GM18907 (cell line): ENCODE results near the gene DBNL.

Source experiments
- ATAC-seq: cut with Tn5 transposase; IDR thresholded peaks from one replicate; pipeline ENCODE4 v1.9.1; 2021; ENCODE audit warnings: mild to moderate bottlenecking, moderate library complexity; ENCODE audit not compliant: unreplicated experiment

Gene DBNL

DNA sequence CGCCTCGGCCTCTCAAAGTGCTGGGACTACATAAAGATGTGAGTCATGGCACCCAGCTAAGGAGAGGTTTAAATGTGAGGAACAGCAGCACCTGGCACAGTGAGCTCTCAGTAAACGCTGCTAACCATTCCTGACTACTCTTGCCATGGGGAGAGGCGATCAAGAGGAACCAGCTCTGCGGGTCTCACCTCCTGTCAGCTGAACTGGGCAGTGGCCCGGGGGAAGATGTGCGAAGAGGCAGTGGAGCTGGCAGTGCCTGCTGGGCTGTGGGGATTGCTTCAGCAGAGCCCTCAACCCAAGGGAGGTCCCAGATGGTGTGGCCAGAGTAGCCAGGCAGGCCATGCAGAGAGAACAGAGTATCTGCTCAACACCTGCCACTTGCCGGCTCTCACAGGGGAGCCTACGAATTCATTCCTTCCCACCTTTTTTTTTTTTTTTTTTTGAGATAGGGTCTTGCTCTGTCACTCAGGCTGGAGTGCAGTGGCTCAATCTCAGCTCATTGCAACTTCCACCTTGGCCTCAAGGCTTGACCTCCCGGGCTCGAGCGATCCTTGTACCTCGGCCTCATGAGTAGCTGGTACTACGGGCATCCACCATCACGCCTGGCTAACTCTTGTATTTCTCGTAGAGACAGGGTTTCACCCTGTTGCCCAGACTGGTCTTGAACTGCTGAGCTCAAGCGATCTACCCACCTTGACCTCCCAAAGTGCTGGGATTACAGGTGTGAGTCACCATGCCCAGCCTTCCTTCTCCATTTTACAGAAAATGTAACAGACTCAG, 31.0 kb downstream of the DBNL start:
- ATAC-seq: no peak

DNA sequence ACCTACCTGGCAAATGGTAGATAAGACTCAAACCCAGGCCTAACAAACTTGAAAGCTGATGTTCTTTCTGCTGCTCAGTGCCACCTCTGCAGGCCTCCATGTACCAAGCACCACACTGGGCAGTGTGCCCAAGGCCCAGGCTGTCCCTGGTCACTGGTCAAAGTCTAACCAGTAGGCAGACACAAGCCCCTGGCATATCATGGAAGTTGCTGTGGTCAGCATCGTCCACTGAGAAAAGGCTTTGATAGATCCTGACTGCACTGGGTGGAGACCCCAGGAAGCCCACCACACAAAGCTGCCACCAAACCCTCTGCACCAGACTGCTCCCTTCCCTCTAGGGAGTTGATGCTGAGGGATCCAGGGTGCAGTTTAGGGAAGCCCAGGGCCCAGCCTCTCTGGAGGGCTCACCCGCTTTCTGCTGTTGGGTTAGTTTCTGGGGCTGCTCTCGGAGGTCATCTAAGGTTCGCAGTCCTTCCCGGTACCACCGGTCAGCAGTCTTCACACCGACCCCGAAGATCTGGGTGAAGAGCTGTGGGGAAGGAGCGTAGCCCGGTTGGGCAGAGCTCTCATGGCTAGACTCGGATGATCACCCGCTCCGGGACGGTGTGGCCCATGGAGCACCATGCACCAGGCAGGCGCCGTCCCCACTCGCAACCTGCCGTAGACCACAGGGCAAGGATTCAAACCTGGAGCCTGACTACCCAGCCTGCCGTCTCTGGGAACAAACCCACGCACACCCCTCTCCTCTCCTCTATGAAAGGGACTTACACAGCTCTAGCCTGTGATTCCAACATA, 31.8 kb downstream of the DBNL start:
- ATAC-seq: no peak

DNA sequence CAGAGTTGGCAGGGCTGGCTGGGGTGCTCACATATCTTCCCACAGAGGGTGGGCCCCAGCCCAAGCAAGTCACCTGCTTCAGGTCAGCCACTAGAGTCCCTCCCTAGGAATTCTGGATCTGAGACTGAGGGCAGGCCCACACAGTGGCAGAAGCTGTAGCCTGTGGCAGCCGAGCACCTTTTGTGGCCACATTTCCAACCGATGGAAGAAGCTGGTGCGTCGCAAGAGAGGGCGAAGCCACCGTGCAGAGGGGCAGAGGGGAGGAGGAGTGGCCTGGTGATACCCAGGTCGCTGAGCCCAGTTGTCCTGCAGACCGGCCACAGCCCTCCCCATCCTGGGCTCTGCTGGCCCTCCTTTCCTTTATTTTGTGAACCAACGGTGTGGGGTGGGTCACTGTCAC, 32.6 kb downstream of the DBNL start:
- ATAC-seq: no peak

DNA sequence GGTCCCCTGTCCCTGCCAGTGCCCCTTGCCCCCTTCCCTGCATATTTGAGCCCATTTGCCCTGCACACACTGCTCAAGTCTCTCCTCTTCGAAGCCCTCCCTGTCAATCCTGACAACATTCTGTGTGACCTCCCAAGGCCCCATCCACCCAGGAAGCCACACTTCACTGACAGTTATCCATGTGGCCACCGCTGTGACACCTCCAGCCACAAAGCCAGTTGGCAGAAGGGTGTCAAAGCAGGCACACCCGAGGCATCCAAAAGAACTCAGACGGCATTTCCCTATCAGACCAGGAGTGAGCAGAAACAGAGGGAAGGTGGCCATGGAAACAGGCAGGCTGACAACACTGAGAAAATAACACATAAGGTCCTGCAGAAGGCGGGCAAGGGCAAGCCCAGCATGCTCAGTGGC, 33.2 kb downstream of the DBNL start:
- ATAC-seq: no peak

DNA sequence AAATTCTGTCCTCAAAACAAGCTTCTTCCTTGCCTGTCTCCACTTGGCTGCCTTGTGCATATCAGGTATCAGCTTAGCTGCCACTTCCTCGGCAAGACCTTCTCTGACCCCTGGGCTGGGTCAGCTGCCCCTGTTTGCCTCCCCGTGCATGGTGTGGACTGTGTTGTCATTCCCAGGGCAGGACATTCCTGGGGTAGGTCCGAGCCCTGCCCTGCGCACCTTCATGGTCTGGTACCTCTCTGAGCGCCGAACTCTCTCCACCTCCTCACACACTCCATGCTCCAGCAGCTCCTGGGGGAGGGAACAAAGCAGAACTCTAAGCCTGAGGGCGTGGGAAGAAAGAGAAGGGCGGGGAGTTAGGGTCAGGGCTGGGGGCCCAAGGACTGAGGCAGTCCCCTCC, 34.0 kb downstream of the DBNL start:
- ATAC-seq: no peak

DNA sequence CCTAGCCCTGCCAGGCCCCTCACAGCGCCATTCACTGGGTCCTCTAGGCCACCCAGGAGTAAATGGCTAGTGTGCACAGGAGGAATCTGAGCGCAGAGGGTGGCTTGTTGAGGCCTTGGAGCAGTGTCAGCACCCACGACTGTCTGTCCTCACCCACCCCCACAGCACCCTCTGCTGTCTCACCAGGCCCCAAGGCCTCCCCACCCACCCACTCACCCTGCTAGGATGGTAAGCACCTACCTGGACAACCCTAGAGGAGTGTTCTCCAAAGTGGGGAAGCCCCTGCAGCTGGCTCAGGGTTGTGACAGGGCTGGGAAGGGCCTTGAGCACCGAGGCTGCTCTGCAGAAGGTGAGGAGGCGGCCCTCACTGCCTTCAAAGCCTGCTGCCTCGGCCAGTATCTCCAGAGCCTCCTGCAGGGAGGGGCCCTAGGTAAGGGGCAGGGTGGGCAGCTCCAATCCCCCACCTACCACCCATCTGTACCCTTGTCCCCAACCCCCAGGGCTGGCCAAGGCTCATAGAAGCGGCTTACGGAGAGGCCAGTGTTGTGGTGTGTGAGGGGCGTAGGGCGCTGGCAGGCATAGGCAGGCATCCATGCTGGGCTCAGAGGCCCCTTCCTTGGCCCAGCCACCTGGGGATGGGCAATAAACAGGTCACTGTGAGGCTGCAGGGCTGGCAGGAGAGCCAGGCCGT, 35.0 kb downstream of the DBNL start:
- ATAC-seq: no peak

DNA sequence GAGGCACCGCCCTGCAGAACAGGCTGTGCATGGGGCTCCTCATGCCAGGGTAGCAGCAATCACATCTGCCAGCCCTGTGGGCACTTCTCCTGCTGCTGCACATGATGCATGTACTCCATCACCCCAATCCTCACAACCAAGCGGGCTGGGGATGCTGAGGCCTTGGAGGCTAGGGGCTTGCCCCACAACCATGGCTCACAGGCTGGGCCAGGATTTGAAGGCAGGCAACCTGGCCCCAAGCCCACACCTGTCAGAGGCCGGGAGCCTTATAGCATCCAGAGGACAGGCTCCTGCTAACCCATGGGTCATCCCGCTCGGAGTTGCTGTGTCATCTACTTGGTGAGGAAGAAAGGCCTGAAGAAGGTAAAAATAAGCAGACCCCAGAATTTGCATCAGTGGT, 35.6 kb downstream of the DBNL start:
- no peak for ATAC-seq

DNA sequence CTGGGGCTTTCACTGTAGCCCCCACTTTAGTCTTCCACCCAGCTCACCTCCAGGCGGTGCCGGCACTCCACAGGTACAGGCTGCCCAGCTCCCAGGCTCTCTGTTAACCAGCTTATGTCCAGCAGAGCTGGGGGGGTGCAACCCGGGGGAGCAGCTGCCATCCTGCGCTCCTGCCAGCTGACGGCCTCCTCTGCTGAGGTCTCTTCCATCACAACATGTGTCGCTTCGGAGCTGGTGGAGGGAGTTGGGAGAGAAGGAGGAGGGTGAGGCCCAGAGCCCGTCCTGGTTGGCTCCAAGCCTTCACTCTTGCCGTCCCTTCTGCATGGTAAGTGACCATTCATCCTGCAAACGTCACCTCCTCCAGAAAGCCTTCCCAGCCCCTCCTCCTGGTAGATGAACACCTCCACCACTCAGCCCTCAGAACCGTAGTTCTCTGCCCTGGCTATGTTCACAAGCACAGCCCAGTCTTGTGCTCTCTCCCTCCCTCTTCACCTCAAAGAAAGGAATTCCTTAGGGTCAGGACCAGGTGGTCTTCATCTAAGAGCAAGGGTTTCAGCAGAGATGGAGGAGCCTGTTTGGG, 36.3 kb downstream of the DBNL start:
- ATAC-seq: no peak

DNA sequence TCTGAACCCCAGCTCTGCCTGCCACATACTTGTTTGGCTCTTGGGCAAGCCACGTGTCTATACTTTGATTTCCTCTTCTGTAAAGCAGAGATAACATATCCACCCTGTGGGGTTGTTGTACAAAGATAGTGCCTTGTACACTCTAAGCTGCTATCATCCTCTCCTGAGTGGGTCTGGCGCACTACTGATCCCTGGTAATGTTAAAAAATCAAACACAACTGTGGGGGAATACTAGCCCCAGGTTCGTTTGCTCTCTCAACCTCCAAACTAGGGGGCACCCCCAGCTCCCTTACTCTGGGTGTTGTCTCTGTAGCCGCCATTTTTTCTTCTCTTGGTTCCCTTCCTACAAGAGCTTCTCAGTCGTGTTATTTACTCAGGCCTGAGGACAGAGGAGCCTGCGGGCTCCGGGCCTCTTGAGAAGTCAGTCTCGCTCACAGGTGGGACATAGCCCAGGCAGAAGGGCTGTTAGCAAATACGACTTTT, 36.8 kb downstream of the DBNL start:
- no peak for ATAC-seq

DNA sequence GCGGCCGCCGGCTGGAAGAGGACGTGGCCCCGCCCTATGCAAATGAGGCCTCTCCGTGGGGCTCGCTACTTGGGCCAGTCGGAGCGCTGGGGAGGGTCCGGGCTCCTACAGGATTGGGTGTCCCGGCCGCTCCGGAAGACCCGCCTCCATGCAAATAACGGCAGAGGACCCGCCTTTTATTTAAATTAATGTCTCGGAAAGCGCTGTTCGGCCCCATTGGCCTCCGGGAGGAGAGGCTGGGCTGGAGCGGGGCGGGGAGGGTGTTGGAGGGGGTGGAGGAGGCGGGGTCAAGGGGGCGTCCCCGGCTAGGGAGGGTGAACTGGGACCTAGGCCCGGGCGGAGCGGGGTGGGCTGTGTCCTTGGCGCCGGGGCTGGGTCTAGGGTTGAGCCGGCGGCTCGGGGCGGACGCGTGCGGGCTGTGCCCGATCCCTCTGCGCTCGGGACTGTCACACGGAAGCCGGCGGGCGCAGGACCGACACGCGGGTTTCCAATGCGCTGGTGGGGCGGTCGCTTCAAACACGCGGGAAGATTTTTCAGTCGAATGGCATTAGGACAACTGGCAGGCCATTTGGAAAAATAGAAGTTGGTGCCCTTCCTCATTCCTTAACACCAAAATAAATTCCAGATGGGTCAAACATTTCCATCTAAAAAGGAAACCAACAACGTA, 38.2 kb downstream of the DBNL start:
- ATAC-seq: peak; percentile 90

DNA sequence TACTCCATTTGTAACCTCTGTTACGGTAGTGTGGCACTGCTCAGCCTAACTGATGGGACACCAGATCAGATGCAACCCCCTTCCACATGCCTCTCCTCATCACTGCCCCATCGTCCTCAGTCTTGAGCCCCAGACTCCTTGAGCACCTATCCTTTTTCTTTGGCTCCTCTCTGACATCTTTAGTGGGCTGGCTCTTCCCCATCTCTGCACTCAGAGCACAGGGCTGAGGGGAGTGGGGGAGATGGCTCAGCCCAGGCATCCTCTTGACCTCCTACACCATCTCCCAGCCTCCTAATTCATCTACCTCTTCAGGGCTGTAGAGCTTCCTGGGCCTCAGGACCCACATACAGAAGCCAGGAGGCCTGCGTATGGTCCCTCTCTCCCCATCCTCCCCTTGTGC, 39.3 kb downstream of the DBNL start:
- ATAC-seq: no peak

DNA sequence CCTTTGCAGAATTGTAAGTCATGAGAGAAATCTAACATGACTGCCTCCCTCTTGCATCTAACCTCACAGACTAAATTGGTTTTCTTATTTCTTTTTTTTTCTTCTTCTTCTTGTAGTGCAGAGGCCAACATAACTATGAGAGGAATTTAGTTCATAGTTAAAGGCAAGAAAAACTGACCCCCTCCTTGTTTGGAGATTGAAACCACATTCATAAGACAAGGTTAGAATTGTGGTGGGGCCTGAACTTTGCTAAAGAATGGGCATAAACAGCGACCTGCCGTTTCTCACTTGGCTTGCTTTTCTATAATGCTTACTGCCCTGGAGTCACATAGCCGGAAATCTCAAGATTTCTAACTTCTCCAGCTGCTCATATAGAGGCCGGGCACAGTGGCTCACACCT, 40.2 kb downstream of the DBNL start:
- ATAC-seq: no peak

DNA sequence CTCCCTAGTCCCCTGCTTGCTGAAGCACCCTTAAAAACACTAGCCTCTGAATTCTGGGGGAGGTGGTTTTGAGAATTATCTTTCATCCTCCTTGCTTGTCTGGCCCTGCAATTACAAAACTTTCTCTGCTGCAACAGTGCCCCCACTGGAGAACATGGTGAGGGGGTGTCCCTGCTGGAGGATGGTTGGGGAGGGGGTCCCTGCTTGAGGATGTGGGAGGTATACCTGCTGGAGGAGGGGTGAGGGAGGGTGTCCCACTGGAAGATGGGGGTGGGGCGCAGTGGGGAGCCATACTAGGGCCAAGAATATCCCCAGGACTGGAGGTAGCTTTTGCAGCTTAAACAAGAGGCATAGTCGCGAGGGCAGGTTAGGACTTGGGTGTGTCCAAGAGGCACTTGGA, 41.0 kb downstream of the DBNL start:
- ATAC-seq: no peak

DNA sequence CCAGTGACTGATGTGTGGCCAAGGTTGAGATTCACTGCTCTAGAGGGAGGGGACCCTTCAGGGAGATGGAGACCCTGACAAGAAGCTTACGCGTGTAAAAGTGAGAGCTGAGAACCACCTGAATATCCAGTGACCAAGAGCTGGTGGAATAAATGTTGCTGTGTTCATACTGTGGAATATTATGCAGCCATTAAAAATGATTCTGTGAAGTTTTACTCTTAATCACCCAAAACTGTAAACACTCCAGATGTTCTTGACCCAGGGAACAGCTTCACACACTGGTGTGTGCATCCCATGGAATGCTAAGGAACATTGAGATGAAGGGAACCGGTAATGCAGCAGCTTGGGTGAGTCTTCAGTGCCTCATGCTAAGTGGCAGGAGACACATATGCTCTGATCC, 42.1 kb downstream of the DBNL start:
- no peak for ATAC-seq

DNA sequence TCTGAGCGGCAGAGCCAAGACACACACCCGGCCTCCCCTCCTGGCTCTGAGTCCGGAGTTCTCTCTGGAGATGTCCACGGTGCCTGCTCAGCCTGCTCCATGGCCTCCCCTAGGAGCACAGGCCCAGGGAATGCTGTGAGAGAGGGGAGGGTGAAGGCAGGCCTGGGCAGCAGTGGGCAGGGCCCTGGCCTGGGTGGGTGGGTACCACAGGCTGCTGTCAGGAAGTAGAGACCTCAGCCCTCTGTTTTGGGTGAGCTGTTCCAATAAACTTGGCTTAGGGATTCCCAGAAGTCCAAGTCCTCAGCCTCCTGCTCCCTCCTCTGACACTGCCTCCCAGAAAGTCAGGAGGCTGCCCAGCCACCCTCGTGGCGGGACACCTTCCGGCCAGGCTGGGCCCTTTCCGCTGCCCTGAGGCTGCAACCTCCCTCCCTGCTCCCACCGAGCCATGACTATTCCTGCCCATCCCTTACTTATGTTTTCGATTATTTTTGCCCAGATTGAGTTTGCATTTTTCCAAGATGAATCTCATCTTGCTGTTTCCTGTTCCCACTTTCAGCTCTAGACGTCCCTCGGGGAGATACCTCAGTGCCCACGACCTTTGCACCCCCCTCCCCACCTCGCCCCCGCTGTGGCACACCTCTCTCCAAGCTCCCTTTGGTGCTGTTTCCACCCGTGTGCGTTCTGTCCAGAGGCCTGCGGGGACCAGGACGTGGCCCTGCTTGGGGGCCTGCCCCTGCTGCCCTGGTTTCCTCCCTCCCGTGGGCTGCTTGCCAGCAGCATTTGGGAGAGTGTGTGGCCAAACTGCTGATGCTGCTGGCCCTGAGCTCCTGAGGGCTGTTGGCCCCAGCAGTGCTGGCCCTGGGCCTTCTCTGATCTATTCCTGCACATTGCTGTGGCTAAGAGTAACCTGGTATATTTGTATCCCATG, 43.7 kb downstream of the DBNL start:
- ATAC-seq: no peak

DNA sequence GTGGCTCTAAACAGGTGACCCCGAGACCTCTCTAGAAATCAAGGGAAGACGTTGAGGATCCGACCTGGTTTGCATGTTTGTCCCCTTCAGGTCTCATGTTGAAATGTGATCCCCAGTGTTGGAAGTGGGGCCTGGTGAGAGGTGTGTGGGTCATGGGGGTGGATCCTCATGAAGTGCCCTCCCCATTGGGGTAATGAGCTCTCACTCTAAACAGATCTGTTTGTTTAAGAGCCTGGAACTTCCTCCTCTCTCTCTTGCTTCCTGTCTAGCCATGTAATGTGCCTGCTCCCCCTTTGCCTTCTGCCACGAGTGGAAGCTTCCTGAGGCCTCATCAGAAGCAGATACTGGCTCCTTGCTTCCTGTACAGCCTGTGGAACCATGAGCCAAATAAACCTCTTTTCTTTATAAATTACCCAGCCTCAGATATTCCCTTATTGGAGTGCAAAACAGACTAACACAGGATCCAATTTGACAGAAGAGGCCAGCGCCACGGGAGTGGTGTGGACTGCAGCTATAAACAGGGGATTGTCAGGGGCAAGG, 48.7 kb downstream of the DBNL start:
- ATAC-seq: no peak

DNA sequence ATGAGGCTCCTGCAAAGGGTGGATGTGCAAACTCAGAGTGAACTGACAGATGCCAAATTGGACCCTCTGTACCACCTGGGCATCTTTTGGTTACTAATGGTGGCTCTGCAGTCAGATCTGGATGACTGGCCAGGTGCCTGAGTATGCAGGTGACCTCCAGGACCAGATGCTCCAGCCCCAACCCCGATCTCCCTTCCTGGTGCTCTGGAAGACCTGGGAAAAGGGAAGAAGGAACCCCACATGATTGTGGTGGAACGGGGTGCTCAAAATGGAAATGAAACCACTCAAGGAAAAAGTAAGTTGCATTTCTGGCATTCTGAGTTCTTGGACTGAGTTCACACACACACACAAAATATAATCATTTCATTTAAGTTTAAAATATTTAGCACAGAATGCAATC, 49.9 kb downstream of the DBNL start:
- no peak for ATAC-seq

DNA sequence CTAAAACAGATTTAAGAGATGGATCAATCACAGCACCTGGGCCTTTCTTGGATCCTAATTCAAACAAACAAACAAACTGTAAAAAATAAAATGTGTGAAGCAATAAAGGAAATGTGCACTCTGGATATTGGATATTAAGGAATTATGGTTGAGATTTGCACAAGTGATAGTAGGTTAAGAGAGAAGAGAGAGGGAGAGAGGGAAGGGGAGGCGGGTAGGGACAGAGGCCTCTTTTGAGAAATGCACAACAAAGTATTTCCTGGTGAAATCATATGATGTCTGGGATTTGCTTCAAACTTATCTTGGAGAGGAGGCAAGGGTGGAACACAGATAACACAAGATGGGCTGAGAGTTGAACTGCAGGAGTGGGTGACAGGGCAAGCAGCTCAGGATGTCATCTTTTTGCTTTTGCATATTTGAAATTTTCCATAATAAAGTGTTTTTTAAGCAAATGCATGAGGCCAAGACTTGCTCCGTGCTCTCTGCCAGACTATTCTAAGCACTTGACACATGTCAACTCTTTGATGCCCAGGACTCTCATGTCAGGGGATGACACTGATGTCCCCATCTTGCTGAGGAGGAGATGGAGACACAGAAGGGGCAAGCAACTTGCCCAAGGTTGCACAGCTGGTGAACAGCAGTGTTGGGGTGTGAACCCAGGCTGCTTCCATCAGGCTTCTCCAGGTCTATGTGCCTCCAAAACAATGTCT, 50.5 kb downstream of the DBNL start:
- ATAC-seq: no peak

DNA sequence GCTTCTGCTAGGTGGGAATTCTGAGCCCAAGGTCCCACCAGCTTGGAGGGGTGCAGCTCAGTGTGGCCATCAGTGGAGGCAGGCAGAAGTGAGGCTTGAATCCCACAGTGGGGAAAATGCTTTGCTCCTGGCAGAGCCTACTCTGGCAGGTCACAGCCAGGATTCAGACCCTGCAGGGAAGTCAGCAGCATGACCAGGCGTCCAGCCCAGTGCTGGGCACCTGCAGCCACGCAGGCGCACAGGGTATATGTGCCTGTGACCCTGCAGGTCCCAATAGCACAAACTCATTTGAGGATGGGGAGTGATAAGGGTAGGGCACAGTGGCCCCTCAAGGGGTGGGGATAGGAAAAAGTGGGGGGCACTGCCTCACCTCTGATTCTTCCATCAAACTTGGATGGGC, 51.3 kb downstream of the DBNL start:
- no peak for ATAC-seq
